Measurements from ENCODE around the gene IDI1.
A peak's percentile ranks its signal among the peaks of the same experiment; 100 is the strongest.

Gene IDI1

GRCh38 chr10:992871-993270 lies 56.0 kb downstream of the IDI1 start:
- TF ChIP-seq CTCF (IDR thresholded peaks at IDR 0.05; ENCODE audit: extremely low read depth, missing control alignments) = no peak
- DNase-seq (ENCODE audit: low spot score) = no peak

- TF ChIP-seq CTCF (IDR thresholded peaks at IDR 0.05; ENCODE audit: extremely low read depth, missing control alignments) = no peak
- DNase-seq (ENCODE audit: low spot score) = peak; percentile 42
These were observed 56.5 kb downstream of the IDI1 start for GRCh38 chr10:992467-992866.

GRCh38 chr10:990808-991207 lies 58.1 kb downstream of the IDI1 start:
- TF ChIP-seq CTCF (IDR thresholded peaks at IDR 0.05; ENCODE audit: extremely low read depth, missing control alignments) = no peak
- DNase-seq (ENCODE audit: low spot score) = no peak

Data from GM20000 (cell line).